Mesenchymal stem cell (in vitro differentiated cells and primary cell): ENCODE results near the gene KIF21A.

Experiments used
- DNase-seq: peaks from one replicate; pipeline ENCODE4 v3.0.0-alpha.2; 2013
- H2AFZ ChIP-seq: one replicate; pipeline ENCODE4 v1.6.1; 2013; ENCODE audit warnings: low read depth, mild to moderate bottlenecking, control low read depth, inconsistent platforms, low read length, moderate library complexity
- H2AK5ac ChIP-seq: 2 replicates; pipeline ENCODE4 v1.6.1; 2013; ENCODE audit warnings: low read length, moderate library complexity, mild to moderate bottlenecking, inconsistent platforms; ENCODE audit not compliant: severe bottlenecking
- H2BK120ac ChIP-seq: one replicate; pipeline ENCODE4 v1.6.1; 2013; ENCODE audit warnings: low read depth, mild to moderate bottlenecking, inconsistent platforms, low read length, moderate library complexity
- H2BK12ac ChIP-seq, 2 experiments: one replicate each; pipeline ENCODE4 v1.6.1; 2013; ENCODE audit warnings: inconsistent platforms in 2 of 2, low read length in 2 of 2, mild to moderate bottlenecking in 2 of 2, moderate library complexity in 2 of 2, control low read depth in 1 of 2
- H2BK15ac ChIP-seq: one replicate; pipeline ENCODE4 v1.6.1; 2013; ENCODE audit warnings: mild to moderate bottlenecking, low read depth, inconsistent platforms; ENCODE audit not compliant: poor library complexity, severe bottlenecking
- H2BK5ac ChIP-seq: 2 replicates; pipeline ENCODE4 v1.6.1; 2013; ENCODE audit warnings: low read depth, mild to moderate bottlenecking, low read length, control low read depth, inconsistent platforms; ENCODE audit not compliant: poor library complexity, severe bottlenecking
- H3K14ac ChIP-seq, 2 experiments: one replicate each; pipeline ENCODE4 v1.6.1; 2013; ENCODE audit warnings: inconsistent platforms in 2 of 2, low read length in 2 of 2, control low read depth in 1 of 2, mild to moderate bottlenecking in 1 of 2, moderate library complexity in 1 of 2
- H3K18ac ChIP-seq, 2 experiments: one replicate each; pipeline ENCODE4 v1.6.1; 2013; ENCODE audit warnings: inconsistent platforms in 2 of 2, low read length in 2 of 2, control low read depth in 1 of 2, low read depth in 1 of 2, mild to moderate bottlenecking in 1 of 2
- H3K23ac ChIP-seq, 2 experiments: one replicate each; pipeline ENCODE4 v1.6.1; 2013; ENCODE audit warnings: inconsistent platforms in 2 of 2, low read length in 2 of 2, mild to moderate bottlenecking in 2 of 2, moderate library complexity in 2 of 2, control low read depth in 1 of 2
- H3K27ac ChIP-seq: 2 replicates; pipeline ENCODE4 v1.5.1; 2013; ENCODE audit warnings: mild to moderate bottlenecking, moderate library complexity, low read length, control low read depth, inconsistent platforms; ENCODE audit not compliant: poor library complexity, severe bottlenecking
- H3K27me3 ChIP-seq, 2 experiments: 2 replicates each; pipeline versions ENCODE4 v1.6.1 to v1.7.0; 2013; ENCODE audit warnings: low read length in 2 of 2, mild to moderate bottlenecking in 2 of 2, moderate library complexity in 2 of 2, control low read depth in 1 of 2, inconsistent platforms in 1 of 2; ENCODE audit not compliant: control insufficient read depth in 1 of 2, insufficient read depth in 1 of 2
- H3K36me3 ChIP-seq, 2 experiments: 2 replicates each; pipeline versions ENCODE4 v1.6.1 to v1.7.0; 2013; ENCODE audit warnings: low read length in 2 of 2, control low read depth in 1 of 2, inconsistent platforms in 1 of 2, low read depth in 1 of 2, mild to moderate bottlenecking in 1 of 2; ENCODE audit not compliant: insufficient read depth in 2 of 2, control insufficient read depth in 1 of 2
- H3K4ac ChIP-seq, 2 experiments: one replicate each; pipeline ENCODE4 v1.6.1; 2013; ENCODE audit warnings: inconsistent platforms in 2 of 2, low read length in 2 of 2, mild to moderate bottlenecking in 2 of 2, moderate library complexity in 2 of 2, control low read depth in 1 of 2, low read depth in 1 of 2
- H3K4me1 ChIP-seq: 2 replicates; pipeline ENCODE4 v1.6.1; 2013; ENCODE audit warnings: low read depth, low read length, control low read depth; ENCODE audit not compliant: control insufficient read depth, insufficient read depth
- H3K4me2 ChIP-seq: 2 replicates; pipeline ENCODE4 v1.6.1; 2013; ENCODE audit warnings: low read length, mild to moderate bottlenecking, inconsistent platforms; ENCODE audit not compliant: poor library complexity, severe bottlenecking
- H3K4me3 ChIP-seq, 2 experiments: 2 replicates each; pipeline versions ENCODE4 v1.5.1 to v1.7.0; 2013; ENCODE audit warnings: low read length in 2 of 2, mild to moderate bottlenecking in 2 of 2, control low read depth in 1 of 2, low read depth in 1 of 2; ENCODE audit not compliant: insufficient read depth in 1 of 2
- H3K79me1 ChIP-seq: replicated peaks from 2 replicates; pipeline ENCODE4 v1.6.1; 2013; ENCODE audit warnings: mild to moderate bottlenecking, control low read depth, low read length, inconsistent platforms; ENCODE audit not compliant: poor library complexity, severe bottlenecking
- H3K9ac ChIP-seq: 2 replicates; pipeline ENCODE4 v1.7.0; 2013; ENCODE audit warnings: mild to moderate bottlenecking, low read length, moderate library complexity
- H3K9me3 ChIP-seq: 2 replicates; pipeline ENCODE4 v1.7.0; 2013; ENCODE audit warnings: mild to moderate bottlenecking, low read length; ENCODE audit not compliant: control insufficient read depth
- H4K8ac ChIP-seq: one replicate; pipeline ENCODE4 v1.6.1; 2013; ENCODE audit warnings: inconsistent platforms, mild to moderate bottlenecking, low read length, moderate library complexity
- H4K91ac ChIP-seq: one replicate; pipeline ENCODE4 v1.6.1; 2013; ENCODE audit warnings: mild to moderate bottlenecking, low read length, inconsistent platforms
- WGBS: methylation state at CpG from one replicate; pipeline ENCODE4 v1.1.7; 2013; ENCODE audit warnings: mixed read lengths; 5-methylcytosine and 5-hydroxymethylcytosine counted together

KIF21A gene

GRCh38 chr12:39368096-39368495, 74.8 kb downstream of the KIF21A start:
- H3K9ac ChIP-seq, result no peak overlapping the region
- no CpG with 5 or more reads among the region's 1 CpG for WGBS
- H4K8ac ChIP-seq, result no peak overlapping the region
- no peaks in the 10 kb centered on the region for H3K9me3 ChIP-seq
- H3K4me3 ChIP-seq, result no peak overlapping the region
- peaks cover 6% of the 10 kb centered on the region for H3K79me1 ChIP-seq
- H2BK5ac ChIP-seq, result no peak overlapping the region
- H3K14ac ChIP-seq, result no peak overlapping the region
- no peak overlapping the region for H3K4ac ChIP-seq
- H3K27me3 ChIP-seq, result no peaks in the 10 kb centered on the region
- H3K4me2 ChIP-seq, result no peak overlapping the region
- H3K36me3 ChIP-seq, result no peaks in the 10 kb centered on the region
- no peaks in the 10 kb centered on the region for H3K4me1 ChIP-seq
- H2AFZ ChIP-seq, result no peak overlapping the region
- H2BK120ac ChIP-seq, result no peak overlapping the region
- H2AK5ac ChIP-seq, result no peak overlapping the region
- no peak overlapping the region for H4K91ac ChIP-seq
- H3K23ac ChIP-seq, result no peak overlapping the region
- peak; percentile 7 for DNase-seq
- no peak overlapping the region for H2BK12ac ChIP-seq
- H2BK15ac ChIP-seq, result no peak overlapping the region
- H3K18ac ChIP-seq, result no peak overlapping the region
- H3K27ac ChIP-seq, result no peak overlapping the region

DNA sequence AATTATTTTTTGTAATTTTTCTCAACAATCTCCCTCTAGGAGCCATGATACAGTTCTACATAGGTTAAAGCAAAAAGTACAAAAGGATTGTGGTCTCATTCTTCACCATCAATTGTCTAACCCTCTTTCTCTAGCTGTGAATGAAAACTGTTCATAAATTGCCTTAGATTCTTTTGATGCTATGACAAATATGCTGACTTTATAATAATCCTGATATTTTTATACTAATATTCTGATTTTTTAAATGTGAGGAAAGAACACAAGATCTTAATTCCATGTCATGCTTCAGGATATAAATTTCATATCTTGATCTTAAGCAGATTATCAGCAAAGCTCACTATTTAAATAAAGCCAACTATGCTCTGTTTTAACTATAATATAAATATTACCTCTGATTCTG, 75.4 kb downstream of the KIF21A start:
- no peaks in the 10 kb centered on the region for H3K9me3 ChIP-seq
- no peak overlapping the region for H3K14ac ChIP-seq
- H3K23ac ChIP-seq, result no peak overlapping the region
- H3K79me1 ChIP-seq, result peaks cover 2% of the 10 kb centered on the region
- H2BK5ac ChIP-seq, result no peak overlapping the region
- no peaks in the 10 kb centered on the region for H3K4me1 ChIP-seq
- no peak for DNase-seq
- no peak overlapping the region for H2BK12ac ChIP-seq
- no peak overlapping the region for H3K27ac ChIP-seq
- H4K8ac ChIP-seq, result no peak overlapping the region
- no peak overlapping the region for H2BK15ac ChIP-seq
- H2AK5ac ChIP-seq, result no peak overlapping the region
- H3K27me3 ChIP-seq, result no peaks in the 10 kb centered on the region
- H2AFZ ChIP-seq, result no peak overlapping the region
- no peak overlapping the region for H3K4me3 ChIP-seq
- H3K4me2 ChIP-seq, result no peak overlapping the region
- no peak overlapping the region for H3K4ac ChIP-seq
- H2BK120ac ChIP-seq, result no peak overlapping the region
- no peak overlapping the region for H3K9ac ChIP-seq
- H3K36me3 ChIP-seq, result no peaks in the 10 kb centered on the region
- no peak overlapping the region for H3K18ac ChIP-seq
- no peak overlapping the region for H4K91ac ChIP-seq

GRCh38 chr12:39365364-39366001, 77.4 kb downstream of the KIF21A start:
- no peak for DNase-seq
- no peak overlapping the region for H3K23ac ChIP-seq
- H3K27me3 ChIP-seq, result no peaks in the 10 kb centered on the region
- H3K27ac ChIP-seq, result no peak overlapping the region
- no peak overlapping the region for H2BK15ac ChIP-seq
- H2AK5ac ChIP-seq, result no peak overlapping the region
- H3K4me2 ChIP-seq, result no peak overlapping the region
- H3K4ac ChIP-seq, result no peak overlapping the region
- H4K8ac ChIP-seq, result no peak overlapping the region
- H3K9ac ChIP-seq, result no peak overlapping the region
- no peak overlapping the region for H4K91ac ChIP-seq
- no peaks in the 10 kb centered on the region for H3K36me3 ChIP-seq
- H2BK120ac ChIP-seq, result no peak overlapping the region
- H3K9me3 ChIP-seq, result no peaks in the 10 kb centered on the region
- no peak overlapping the region for H3K18ac ChIP-seq
- H2BK5ac ChIP-seq, result no peak overlapping the region
- H3K14ac ChIP-seq, result no peak overlapping the region
- H2AFZ ChIP-seq, result no peak overlapping the region
- H3K4me3 ChIP-seq, result no peak overlapping the region
- H3K79me1 ChIP-seq, result no peaks in the 10 kb centered on the region
- no peaks in the 10 kb centered on the region for H3K4me1 ChIP-seq
- no peak overlapping the region for H2BK12ac ChIP-seq
- WGBS, result 100% methylated on average over 6 of the region's 8 CpGs

GRCh38 chr12:39364196-39364595, 78.7 kb downstream of the KIF21A start:
- H3K14ac ChIP-seq, result no peak overlapping the region

More at GRCh38 chr12:39364196-39364595, 78.7 kb downstream of the KIF21A start:
- no peak for DNase-seq
- 100% methylated on average over 2 of the region's 2 CpGs for WGBS
- Histone ChIP-seq H2AK5ac (no peak overlapping the region), H2BK15ac (no peak overlapping the region), H2BK12ac (no peak overlapping the region), H3K4me1 (no peaks in the 10 kb centered on the region), H3K9me3 (no peaks in the 10 kb centered on the region), H3K27ac (no peak overlapping the region), H3K9ac (no peak overlapping the region), H3K27me3 (no peaks in the 10 kb centered on the region), H3K18ac (no peak overlapping the region), H3K4me3 (no peak overlapping the region), H4K8ac (no peak overlapping the region), H3K36me3 (no peaks in the 10 kb centered on the region), H2AFZ (no peak overlapping the region), H3K23ac (no peak overlapping the region), H3K79me1 (no peaks in the 10 kb centered on the region), H4K91ac (no peak overlapping the region), H3K4ac (no peak overlapping the region), H2BK5ac (no peak overlapping the region), H3K4me2 (no peak overlapping the region), H2BK120ac (no peak overlapping the region)
